Stimulated activated CD8-positive, alpha-beta memory T cell treated with anti-CD3 and anti-CD28 coated beads, Interleukin-12 subunit alpha, Interleukin-12 subunit beta, amount 100 ng/mL, for 1 hour (primary cell): Measurements from ENCODE around the gene VENTX.
"Not testable (repeated sequence)": the region's sequence is repeated elsewhere in the genome, so short reads cannot be mapped to it uniquely, and the experiment has no call there.

Source experiments
- DNase-seq: peaks from one replicate; pipeline ENCODE4 v3.0.0-alpha.2; 2020; ENCODE audit warnings: low read depth

VENTX gene

DNA sequence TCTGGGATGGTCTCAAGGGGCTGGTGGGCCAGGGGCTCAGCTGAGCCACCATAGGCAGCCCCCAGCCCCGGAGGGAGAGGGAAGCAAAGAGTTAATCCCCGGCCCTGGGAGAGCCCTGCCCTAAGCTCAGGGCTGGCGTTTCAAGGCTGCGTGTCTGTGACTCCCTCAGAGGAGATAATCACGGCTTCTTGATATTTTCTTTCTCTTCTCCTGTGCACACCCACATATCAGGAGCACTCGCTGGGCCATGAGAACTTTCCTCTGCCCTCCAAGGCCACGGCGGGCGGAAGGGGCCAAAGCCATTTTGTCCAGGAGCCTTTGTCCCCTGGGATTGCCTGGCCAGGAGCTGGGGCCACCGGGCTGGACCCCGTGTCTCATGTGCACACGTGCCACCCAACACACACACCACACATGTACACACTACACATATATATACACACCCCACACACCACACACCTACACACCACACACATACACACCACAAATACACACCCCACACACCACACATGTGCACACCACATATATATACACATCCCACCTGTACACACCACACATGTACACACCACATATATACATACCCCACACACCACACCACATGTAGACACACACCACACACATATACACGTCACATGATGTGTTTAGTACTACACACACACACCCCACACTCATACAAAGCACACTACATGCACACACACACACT is 16.9 kb downstream of the VENTX start:
- DNase-seq: no peak

DNA sequence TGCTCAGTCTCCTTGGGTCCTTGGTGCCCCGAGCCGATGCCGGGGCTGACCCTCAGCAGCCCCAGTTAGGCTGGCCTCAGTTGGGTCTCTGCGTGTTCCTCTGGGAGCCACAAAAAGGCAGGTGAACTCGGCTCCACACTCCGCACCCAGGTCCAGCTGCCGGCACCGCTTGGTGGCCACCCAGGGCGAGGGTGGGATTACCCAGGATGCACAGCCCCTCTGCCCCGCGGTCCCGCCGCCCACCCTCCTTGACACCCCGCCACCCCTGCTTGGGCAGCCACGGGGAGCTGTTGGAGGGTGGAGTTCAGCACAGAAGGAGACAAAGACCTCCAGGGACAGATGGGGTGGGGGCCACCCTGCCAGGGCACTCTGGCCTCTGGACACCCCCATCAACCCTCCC is 17.7 kb downstream of the VENTX start:
- no peak for DNase-seq

DNA sequence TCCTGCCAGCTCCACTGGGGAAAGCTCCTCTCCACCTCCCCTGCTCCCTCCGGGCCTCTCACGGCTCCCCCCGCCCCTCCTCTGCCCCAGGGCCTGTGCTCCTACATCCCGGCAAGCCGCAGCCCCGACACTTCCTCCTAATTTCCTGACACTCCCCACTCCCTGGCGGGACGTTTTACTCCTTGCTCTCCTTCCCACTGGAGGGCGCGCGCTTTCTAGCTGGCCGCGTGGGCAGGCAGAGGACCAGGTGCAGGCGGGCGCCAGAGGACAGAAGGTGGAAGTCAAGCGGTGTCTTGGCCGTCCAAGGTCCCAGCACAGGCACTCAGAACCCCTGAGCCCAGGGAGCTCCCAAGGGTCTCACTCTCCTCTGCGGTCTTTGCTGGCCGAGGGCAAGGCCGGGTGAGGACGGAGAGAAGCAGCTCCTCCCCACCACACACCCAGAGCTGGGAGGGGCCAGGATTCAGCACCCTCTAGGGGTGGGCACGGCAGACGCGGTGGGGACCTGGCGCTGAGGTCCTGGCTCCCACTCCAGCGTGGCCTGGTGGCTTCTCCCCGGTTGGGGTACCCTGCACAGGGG is 19.9 kb downstream of the VENTX start:
- no peak for DNase-seq

DNA sequence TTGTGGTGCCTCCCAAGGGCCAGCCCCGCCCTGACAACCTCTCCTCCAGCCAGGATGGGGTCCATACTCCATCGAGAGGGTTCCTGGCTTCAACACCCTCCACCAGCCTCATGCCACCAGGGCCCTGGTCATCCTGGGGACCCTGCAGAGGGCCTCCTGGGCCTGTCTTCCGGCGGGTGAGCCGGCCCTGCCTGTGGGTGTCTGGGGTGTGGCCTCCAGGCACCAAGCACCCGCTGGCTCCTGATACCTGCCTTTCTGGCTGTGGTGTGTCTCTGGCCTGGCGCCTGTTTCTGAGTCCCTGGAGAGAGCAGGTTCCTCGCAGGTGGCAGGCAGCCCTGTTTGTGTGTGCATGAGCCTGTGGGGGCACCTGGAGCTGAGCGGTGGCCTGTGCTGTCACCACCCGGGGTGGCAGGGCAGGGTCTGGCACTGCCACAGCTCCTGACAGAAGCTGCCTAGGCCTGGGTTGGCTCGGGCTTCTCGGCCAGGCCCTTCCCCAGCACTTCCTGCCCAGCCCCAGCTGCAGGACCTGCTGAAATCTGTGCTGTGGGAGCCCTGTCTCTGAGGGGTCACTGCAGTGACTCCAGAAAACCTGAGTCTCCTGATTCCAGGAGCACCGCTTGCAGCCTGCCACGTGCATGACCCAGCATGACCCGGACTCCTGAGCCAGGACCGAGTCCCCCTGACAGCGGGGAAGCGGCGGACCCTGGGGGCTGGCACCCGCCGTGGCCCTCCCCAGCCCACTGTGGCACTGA is 20.6 kb downstream of the VENTX start:
- no peak for DNase-seq

DNA sequence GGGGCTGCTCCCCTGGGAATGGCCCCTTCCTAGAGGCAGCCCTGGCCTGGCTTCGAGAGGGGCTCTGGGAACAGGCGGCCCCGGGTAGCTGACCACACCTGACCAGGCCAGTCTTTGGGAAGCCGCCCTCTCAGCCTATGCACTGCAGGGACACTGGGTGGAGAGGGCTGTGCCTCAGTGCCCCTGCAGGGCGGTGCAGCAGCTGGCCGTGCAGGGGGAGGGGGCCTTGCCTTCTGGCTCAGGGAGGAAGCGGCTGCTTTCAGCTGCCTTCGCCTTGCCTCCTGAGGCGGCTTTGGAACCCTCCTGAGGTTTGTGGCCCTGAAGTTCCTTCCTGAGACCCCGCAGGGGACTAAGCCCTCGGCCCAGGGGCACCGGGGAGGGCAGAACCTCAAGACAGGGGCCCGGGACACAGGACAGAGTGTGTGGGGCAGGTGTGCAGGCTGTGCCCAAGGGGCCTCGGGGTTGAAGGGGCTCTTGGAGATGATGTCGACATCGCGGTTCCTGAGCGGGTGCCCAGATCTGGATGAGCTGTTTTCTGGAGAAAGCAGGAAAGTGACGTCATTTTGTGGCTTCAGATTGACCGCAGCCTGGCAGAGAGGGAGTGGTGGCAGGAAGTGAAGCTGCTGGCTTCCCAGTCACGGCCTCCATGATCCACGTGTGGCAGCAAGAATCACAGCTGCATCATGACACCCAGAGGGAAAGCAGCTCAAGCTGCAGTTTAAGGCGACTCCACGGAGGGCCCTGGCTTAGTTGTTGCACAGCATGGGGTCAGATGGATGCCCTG is 21.4 kb downstream of the VENTX start:
- DNase-seq: peak; percentile 64

DNA sequence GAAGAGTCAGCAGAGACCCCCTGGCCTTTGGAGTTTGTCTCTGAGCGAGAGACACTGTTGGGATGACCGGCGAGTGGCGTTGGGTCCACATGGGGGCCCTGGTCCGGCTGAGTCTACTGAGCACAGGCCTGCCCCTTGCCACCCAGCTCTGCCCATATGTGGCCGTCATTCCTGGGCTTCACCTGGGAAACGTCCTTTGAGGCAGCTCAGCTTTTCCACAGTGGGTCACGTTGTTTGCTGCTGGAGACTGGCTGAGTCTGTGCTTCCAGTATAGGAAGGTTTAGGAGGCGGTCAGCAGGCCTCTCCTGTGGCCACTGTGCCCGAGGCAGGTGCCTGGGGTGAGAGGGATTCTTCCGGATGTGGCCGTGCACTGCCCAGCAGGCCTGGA is 21.9 kb downstream of the VENTX start:
- DNase-seq: no peak

DNA sequence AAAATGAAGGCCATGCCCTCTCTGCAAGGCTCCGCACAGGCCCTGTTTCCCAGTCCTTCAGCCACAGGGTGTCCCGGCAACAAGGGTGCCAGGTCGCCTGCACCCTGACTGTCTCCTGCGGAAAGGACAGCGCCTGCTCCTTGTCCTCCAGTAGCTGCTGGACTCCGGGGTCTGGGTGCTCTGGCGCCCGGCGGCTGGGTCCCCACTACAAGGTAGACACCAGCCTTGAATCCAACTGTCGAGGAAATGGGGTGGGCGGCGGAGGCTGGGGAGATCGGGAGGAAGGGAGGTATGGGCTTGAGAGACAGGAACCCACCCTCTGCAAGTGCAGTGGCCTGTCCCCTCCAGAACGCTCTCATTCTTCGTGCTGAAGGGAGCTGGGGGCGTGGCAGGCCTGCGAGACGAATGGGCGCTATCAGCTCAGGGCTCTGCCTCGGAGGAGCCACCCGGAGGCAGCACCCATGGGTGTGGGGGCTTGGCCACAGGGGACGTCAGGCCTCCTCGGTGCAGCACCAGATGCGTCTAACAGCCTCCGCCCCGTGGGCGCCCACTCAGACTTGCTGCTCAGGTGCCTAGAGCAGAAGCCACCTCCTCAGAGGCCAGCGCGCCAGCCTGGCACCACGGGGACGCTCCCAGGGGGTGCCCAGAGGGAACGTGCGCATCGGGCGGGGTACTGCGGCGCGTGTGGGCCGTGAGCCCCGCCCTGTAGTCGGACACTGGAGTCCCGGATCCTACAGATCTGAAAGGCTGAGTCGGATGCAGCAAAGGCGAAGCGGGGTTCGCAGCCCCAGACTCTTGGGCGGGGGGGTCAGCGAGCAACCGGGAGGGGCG is 23.5 kb downstream of the VENTX start:
- no peak for DNase-seq

DNA sequence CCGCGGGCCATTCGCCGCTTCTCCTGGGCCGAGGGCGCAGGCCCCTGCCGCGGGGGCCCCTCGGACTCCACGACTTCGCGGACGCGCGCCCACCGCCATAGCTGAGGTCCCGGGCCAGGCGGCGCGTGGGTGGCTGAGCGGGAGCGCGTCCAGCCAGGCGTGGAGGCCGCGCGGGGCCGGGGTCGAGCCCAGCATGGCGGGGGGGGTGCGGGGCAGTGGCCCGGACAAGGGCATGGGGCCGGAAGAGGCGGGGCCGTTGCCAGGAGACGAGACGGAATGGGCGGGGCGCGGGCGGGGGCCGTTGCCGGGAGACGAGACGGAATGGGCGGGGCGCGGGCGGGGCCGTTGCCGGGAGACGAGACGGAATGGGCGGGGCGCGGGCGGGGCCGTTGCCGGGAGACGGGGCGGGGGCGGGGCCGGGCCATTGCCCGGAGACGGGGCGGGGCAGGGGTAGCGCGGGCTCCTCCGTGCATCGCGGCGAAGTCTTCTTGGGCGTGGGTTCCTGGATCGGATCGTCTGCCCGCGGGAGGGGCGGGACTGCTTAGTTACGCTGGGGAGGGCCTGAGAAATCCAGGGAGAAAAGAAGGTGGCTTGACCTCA is 24.2 kb downstream of the VENTX start:
- peak; percentile 69 for DNase-seq

DNA sequence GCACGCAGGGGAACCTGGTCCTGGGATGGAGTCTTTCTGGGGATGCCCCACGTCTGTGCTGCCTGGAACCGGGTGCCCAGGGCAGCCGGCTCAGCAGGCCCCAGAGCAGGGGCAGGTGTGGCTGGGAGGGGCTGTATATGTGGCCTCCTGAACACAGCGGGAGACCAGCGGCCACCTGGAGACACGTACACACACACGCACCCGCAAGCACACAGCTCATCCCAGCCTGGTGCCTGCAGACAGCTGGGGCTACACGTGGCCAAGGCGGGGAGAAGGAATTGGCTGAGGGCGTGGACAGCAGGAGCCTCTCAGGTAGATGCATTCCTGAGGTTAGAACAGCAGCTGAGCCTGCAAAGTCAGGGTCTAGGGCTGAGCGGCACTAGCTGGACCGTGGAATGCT is 25.0 kb downstream of the VENTX start:
- no peak for DNase-seq

DNA sequence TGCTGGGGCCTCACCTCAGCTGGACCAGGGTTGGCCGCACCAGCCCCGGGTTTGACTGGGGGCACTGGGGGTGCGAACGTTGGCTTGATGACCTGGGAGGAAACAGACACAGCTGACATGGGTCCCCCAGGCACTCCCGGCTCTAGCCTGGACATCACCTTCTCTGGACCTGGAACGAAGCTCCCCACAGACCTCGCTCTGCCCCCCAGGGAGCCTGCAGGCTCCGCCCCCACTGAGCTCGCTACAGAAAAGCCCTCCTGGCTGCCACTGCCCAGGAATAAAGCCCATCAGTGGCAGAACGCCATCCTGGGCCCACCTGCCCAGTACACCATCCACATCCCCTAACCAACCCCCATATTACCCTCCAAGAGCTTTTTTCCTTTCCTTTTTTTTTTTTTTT is 26.0 kb downstream of the VENTX start:
- DNase-seq: no peak

DNA sequence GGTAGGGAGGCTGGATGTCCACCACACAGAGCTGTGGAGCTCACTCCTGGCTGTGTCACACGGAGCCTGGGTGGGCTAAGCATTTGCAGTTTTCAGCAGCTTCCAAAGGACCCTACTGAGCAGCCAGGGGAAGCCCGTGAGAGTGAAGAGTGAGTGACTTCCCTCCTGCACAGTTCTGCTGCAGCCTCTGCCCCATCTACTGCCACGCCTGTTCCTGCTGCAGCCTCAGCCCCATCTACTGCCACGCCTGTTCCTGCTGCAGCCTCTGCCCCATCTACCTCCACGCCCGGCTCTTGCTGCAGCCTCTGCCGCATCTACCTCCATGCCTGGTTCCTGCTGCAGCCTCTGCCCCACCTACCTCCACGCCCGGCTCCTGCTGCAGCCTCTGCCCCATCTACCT is 26.8 kb downstream of the VENTX start:
- no peak for DNase-seq

DNA sequence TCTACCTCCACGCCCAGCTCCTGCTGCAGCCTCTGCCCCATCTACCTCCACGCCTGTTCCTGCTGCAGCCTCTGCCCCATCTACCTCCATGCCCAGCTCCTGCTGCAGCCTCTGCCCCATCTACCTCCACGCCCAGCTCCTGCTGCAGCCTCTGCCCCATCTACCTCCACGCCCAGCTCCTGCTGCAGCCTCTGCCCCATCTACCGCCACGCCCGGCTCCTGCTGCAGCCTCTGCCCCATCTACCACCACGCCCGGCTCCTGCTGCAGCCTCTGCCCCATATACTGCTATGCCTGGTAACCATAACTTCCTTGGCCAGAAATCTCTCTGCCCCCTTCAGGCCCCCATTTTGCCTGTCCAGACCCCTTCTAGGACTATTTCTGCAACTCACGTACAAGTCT is 27.4 kb downstream of the VENTX start:
- DNase-seq: not testable (repeated sequence)

DNA sequence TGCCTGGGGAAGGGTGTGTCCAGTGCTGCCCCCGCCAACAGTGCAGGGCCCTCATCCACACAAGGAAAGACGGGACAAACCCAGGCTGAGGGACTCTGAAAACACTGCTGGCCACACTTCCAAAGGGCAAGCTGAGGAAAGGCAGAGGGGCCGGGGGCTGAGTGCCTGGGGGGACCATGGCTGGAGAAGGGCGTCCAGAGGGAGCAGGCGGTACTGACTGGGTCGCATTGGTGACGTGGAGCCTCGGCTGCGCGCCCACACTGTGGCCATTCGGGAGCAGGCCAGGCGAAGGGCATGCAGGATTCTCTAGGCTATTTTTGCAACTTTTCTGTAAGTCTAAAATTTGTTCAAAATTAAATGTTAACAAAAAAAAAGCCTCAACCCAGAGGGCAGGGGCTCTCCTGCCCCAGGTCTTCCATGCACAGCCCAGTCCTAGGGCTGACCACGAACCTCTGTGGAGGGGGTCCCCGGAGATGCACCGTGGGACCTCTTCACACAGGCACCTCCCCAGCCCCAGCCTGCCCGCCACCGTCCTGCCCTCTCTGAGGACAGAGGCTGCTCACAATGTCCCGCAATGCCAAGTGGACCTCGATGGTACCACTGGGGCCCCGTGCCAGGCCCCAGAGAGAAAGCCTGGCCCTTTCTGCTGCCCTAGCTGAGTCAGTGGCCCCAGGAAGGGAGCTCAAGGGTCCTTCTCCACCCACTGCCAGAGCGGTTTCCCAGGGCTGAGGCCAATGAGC is 28.6 kb downstream of the VENTX start:
- no peak for DNase-seq

DNA sequence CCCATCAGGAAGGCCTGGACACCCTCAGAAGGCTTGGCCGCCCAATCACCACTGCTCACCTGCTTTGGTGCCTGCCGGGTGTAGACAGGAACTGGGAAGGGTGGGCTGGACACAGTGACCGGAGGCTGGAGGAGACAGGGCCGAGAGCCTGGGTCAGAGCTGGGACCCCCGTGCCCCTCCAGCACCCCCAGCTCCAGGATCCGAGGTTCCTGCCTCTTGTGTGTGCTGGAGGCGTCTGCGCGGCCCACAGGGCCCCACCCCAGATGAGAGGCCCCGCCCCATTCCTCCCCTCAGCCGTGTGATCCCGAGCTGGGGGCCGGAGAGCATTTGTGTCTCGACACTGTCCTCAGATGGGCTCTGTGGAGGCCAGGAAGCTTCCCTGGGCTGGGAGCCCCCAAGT is 29.6 kb downstream of the VENTX start:
- DNase-seq: no peak

DNA sequence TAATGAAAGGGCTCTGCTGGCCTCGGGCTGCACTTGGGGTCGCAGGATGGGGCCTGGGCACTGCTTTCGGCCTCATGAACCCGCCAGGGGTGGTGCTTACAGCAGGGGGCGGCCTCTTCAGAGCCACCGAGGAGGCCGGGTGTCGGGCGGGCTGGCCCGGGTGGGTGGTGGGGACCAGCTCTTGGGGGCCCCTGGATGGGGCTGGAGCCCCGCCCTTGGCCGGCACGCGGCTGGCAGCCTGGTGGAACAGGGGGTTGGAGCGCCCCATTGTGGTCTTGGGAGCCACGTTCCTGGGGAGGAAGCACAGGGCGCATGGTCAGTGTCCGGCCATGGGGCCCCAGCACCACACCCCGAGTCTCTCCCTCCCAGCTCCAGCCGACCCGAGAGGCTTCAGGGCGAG is 30.2 kb downstream of the VENTX start:
- DNase-seq: no peak

DNA sequence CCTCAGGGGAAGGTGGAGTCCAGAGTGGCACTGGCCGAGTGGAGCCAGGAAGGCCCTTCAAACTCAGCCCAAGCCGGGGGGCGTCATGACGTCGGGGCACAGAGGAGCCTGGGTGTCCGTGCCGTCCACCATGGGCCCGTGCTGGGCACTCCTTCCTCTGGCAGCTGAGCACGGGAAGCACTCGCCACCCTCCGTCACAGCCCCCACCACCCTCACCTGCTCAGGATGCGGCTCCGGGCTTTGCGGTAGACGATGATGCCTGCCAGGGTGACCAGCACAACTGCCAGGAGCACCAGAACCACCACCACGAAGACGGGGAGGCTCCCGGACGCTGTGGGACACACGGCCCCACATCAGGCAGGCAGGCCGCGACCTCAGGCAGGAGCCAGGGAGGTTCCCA is 30.9 kb downstream of the VENTX start:
- DNase-seq: no peak

DNA sequence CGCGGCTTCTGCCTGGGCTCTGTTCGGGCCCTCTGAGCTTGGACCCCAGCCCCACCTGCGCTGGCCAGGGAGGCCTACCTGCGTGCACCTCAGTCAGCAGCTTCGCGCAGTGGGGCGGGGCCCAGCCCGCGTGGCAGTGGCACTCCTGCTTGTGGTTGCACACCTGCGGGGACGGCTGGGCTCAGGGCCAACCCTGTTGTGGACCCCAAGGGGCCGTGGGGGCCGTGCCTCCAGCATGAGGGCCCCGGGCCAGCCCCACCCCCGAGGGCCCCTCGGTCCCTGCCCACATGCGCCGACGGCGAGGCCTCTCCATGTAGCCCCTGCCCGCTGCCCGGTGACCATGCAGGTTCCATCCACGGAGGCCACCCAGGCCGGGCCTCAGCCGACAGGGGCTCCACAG is 31.7 kb downstream of the VENTX start:
- DNase-seq: no peak

DNA sequence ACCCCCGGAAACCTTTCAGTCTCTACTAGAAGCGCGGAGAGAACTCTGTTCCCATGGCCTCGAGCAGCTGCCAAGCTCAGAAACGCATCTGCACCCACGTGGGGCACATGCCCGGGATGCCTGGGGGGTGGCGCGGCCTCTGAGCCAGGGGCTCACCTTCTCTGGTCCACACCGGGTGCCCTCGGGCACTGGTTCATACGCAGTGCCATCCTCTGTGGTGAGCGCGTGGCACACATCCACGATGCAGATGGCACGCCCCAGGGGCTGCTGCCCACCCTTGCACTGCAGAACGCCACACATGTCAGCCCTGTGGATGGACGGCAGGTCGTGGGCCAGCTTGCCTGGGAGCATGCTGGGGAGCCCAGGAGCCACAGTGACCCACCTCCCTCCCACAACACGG is 32.5 kb downstream of the VENTX start:
- DNase-seq: no peak

DNA sequence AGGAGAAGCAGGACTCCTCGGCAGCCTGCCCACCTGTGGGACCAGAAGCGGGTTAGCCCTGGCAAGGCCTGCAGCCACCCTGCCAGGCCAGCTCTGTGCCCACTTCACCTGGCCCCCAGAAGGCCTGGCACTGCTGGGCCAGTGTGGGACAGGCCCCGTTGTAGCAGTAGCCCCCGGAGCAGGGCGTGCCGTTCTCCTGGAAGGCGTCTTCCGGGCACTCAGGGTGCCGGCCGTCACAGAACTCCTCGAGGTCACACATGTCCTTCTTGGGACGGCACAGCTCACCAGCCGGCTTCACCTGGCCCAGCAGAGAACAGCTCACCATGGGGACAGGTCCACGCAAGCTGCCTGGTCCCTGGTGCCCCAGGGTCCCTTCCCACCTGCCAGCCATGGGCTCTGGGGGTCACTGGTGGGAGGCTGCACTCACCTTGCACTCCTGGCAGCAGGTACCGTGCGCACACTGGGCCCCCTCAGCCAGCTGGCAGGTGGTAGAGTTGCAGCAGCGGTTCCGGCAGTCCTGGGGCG is 33.2 kb downstream of the VENTX start:
- no peak for DNase-seq

DNA sequence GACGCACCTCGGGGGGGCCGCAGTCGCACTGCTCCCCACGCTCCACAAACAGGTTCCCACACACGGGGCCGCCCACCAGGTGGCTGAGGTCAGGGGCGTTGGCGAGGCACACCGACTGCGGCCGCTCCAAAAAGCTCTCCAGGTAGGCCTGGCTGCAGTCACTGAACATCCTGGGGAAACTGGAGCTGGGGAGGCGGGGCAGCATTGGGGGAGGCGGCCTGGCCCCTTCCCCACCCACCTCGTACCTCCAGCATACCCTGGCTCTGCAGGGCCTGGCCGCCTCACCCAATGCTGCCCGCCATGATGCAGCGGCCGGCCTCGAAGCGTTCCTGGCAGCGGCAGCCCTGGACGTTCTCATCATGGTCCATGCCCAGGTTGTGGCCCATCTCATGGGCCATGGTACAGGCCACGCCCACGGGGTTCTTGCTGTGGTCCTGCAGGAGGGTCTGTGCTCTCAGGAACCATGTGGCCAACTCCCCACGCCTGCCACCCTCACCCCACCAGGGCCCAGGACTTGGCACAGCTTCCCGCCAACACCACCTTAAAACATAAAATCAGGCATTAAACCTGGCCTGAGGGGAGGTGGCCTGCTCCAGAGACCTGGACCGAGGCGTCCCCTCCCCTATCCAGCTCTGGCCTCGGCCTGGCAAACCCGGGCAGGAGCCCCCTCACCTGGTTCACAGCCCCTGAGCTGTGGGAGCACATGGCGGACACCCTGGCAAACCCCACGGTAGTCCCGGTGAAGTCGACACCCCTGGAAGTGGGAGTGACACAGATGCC is 34.1 kb downstream of the VENTX start:
- no peak for DNase-seq
